ENCODE results near the gene AKAP17A.
"Not testable (repeated sequence)": the region's sequence is repeated elsewhere in the genome, so short reads cannot be mapped to it uniquely, and the experiment has no call there.

The AKAP17A gene

DNA sequence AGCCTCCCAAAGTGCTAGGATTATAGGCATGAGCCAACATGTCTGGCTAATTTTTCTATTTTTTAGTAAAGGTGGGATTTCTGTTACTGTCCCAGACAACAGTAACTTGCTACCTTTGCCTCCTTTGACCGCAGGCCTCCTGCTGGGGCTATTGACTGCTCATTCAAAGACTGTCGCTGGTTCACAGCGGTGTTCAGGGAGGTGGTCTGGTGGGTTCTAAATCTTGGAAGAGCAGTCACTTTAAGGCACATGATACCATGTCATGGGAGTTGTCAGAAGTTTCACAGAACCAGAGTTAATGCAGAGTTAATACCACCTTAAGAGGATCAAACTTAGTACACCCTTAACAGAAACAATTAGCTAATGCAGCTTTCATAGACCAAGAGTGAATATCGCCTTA, 27.3 kb downstream of the AKAP17A start:
- H3K27me3 ChIP-seq (ENCODE audit: control insufficient read depth, insufficient read depth, low read length) = no peaks in the 10 kb centered on the region
- H3K9me3 ChIP-seq (ENCODE audit: control insufficient read depth, insufficient read depth, low read length) = no peaks in the 10 kb centered on the region
- H3K4me3 ChIP-seq (ENCODE audit: low read depth, low read length) = no peak overlapping the region
- H3K36me3 ChIP-seq (ENCODE audit: control insufficient read depth, insufficient read depth, low read length) = no peaks in the 10 kb centered on the region
- no peak overlapping the region for H3K9ac ChIP-seq (ENCODE audit: low read depth, low read length)
- peaks cover 4% of the 10 kb centered on the region for H3K4me1 ChIP-seq (ENCODE audit: control insufficient read depth, insufficient read depth, low read length)

DNA sequence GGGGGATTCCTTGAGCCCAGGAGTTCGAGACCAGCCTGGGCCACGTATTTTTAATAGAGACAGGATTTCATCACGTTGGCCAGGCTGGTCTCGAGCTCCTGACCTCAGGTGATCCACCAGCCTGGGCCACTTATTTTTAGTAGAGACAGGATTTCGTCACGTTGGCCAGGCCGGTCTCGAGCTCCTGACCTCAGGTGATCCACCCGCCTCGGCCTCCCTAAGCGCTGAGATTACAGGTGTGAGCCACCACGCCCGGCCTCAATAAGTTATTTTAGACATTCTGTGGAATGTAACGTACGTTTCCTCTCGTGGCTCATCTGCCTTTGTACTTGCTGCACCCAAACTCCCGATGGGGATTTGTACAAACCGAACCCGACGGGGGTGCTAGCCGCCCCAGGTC, 32.3 kb downstream of the AKAP17A start:
- Histone ChIP-seq H3K9ac (ENCODE audit: low read depth, low read length) (no peak overlapping the region), H3K36me3 (ENCODE audit: control insufficient read depth, insufficient read depth, low read length) (no peaks in the 10 kb centered on the region), H3K27me3 (ENCODE audit: control insufficient read depth, insufficient read depth, low read length) (no peaks in the 10 kb centered on the region), H3K9me3 (ENCODE audit: control insufficient read depth, insufficient read depth, low read length) (no peaks in the 10 kb centered on the region), H3K4me1 (ENCODE audit: control insufficient read depth, insufficient read depth, low read length) (no peaks in the 10 kb centered on the region), H3K4me3 (ENCODE audit: low read depth, low read length) (no peak overlapping the region)

DNA sequence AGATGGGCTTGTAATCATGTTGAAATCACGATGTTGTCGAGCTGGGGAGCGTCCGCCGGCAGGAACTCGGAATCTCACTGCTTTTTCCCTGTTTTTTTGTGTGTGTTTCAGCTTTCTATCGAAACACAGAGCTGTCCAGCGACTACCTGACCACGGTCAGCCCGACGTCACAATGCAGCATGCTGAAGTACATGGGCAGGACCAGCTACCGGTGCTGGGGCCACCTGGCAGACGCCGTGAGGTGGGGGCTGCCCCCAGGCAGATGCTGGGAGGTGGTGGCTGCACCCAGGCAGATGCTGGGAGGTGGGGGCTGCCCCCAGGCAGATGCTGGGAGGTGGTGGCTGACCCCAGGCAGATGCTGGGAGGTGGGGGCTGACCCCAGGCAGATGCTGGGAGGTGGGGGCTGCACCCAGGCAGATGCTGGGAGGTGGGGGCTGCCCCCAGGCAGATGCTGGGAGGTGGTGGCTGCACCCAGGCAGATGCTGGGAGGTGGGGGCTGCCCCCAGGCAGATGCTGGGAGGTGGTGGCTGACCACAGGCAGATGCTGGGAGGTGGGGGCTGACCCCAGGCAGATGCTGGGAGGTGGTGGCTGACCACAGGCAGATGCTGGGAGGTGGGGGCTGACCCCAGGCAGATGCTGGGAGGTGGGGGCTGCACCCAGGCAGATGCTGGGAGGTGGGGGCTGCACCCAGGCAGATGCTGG, 32.9 kb downstream of the AKAP17A start:
- not testable (repeated sequence) for H3K4me3 ChIP-seq (ENCODE audit: low read depth, low read length); H3K9me3 ChIP-seq (ENCODE audit: control insufficient read depth, insufficient read depth, low read length); H3K27me3 ChIP-seq (ENCODE audit: control insufficient read depth, insufficient read depth, low read length); H3K4me1 ChIP-seq (ENCODE audit: control insufficient read depth, insufficient read depth, low read length); H3K9ac ChIP-seq (ENCODE audit: low read depth, low read length); H3K36me3 ChIP-seq (ENCODE audit: control insufficient read depth, insufficient read depth, low read length)

DNA sequence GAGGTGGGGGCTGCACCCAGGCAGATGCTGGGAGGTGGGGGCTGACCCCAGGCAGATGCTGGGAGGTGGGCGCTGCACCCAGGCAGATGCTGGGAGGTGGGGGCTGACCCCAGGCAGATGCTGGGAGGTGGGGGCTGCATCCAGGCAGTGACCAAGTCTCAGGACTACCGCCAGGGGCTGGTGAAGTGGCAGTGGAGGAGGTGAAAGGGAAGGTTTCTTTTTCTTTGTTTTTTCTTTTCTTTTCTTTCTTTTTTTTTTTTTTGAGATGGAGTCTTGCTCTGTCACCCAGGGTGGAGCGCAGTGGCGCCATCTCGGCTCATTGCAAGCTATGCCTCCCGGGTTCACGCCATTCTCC, 33.4 kb downstream of the AKAP17A start:
- H3K4me3 ChIP-seq (ENCODE audit: low read depth, low read length); H3K9ac ChIP-seq (ENCODE audit: low read depth, low read length); H3K4me1 ChIP-seq (ENCODE audit: control insufficient read depth, insufficient read depth, low read length); H3K27me3 ChIP-seq (ENCODE audit: control insufficient read depth, insufficient read depth, low read length); H3K36me3 ChIP-seq (ENCODE audit: control insufficient read depth, insufficient read depth, low read length); H3K9me3 ChIP-seq (ENCODE audit: control insufficient read depth, insufficient read depth, low read length): not testable (repeated sequence)

DNA sequence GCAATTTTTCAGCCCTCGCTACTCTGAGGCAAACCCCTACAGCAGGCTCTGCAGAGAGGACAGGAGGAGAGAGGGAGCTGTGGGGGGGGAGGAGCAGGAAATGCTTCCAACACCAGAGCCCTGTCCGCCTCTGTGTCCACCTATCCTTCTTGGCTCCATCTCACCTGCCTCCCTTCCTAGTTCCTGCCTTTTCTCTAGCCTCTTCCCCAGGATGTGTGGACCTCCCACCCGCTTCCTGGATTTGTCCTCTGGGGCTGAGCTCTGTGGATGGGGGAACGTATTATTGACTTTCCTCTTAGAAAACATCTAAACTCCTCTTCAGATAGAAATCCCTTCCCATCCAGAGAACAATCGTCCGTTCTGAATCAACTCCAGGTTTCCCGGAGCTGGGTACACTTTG, 37.8 kb downstream of the AKAP17A start:
- Histone ChIP-seq H3K4me1 (ENCODE audit: control insufficient read depth, insufficient read depth, low read length) (no peaks in the 10 kb centered on the region), H3K36me3 (ENCODE audit: control insufficient read depth, insufficient read depth, low read length) (no peaks in the 10 kb centered on the region), H3K4me3 (ENCODE audit: low read depth, low read length) (no peak overlapping the region), H3K9me3 (ENCODE audit: control insufficient read depth, insufficient read depth, low read length) (no peaks in the 10 kb centered on the region), H3K27me3 (ENCODE audit: control insufficient read depth, insufficient read depth, low read length) (no peaks in the 10 kb centered on the region), H3K9ac (ENCODE audit: low read depth, low read length) (no peak overlapping the region)

DNA sequence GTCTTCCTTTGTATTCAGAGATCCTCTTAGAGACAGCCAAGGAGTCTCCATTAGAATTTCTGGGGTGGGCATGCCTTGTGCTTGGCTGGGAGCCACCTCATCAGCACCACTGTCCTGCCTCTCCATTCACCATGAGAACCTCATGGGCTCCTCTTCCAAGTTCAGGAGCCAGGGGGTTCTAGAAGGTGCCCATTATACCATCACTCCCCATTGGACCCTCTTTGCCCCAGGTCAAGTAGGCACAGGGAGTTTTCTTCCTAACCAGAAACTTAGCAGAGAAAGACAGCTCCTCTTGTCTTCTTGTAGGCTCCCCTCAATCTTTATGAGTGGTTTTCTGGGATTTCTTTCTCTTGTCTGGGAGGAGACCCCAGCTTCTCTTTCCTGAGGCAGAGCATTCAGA, 54.6 kb downstream of the AKAP17A start:
- H3K4me3 ChIP-seq (ENCODE audit: low read depth, low read length) = no peak overlapping the region
- no peaks in the 10 kb centered on the region for H3K27me3 ChIP-seq (ENCODE audit: control insufficient read depth, insufficient read depth, low read length)
- H3K36me3 ChIP-seq (ENCODE audit: control insufficient read depth, insufficient read depth, low read length) = peaks cover 4% of the 10 kb centered on the region
- H3K4me1 ChIP-seq (ENCODE audit: control insufficient read depth, insufficient read depth, low read length) = no peaks in the 10 kb centered on the region
- H3K9ac ChIP-seq (ENCODE audit: low read depth, low read length) = no peak overlapping the region
- H3K9me3 ChIP-seq (ENCODE audit: control insufficient read depth, insufficient read depth, low read length) = peaks cover 8% of the 10 kb centered on the region

DNA sequence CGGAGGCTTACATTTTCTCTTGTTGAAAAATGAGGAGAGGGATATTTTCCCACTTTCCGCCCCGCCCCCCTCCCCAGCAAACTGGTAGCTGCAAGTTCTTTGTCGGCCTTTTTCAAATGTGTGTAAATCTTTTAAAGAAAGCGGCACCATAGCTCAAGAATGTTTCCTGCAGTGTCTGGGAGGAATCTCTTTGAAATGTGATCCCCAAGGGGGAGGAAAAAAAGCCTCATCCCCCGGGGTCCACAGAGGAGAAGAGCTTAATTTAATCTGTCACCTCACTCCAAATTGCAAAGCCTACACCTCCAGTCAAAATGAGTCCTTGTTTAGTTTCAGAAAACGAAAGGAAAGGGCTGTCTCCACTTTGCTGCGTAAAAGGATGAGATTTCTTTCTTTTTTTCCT, 58.2 kb downstream of the AKAP17A start:
- Histone ChIP-seq H3K4me3 (ENCODE audit: low read depth, low read length) (no peak overlapping the region), H3K36me3 (ENCODE audit: control insufficient read depth, insufficient read depth, low read length) (no peaks in the 10 kb centered on the region), H3K9me3 (ENCODE audit: control insufficient read depth, insufficient read depth, low read length) (peaks cover 8% of the 10 kb centered on the region), H3K4me1 (ENCODE audit: control insufficient read depth, insufficient read depth, low read length) (peaks cover 2% of the 10 kb centered on the region), H3K27me3 (ENCODE audit: control insufficient read depth, insufficient read depth, low read length) (no peaks in the 10 kb centered on the region), H3K9ac (ENCODE audit: low read depth, low read length) (no peak overlapping the region)
